HepG2 (cell line): ENCODE results near the gene TRAPPC12. TPM values are rescaled to one million over a fixed set of nuclear protein-coding genes. Genes with fewer than 3 reads are reported as not detected.

Experiments
- BORCS8-MEF2B ChIP-seq: sonication (generic); formaldehyde crosslinking; IDR thresholded peaks from 2 replicates; pipeline ENCODE4 v1.8.0; 2022; ENCODE audit warnings: mild to moderate bottlenecking, missing genetic modification reagents
- ELF1 ChIP-seq: sonication (generic); formaldehyde crosslinking; IDR thresholded peaks from 2 replicates; pipeline ENCODE4 v1.4.0; 2020; ENCODE audit warnings: missing genetic modification reagents
- FIP1L1 ChIP-seq: fragments of 200-400 bp; formaldehyde crosslinking; IDR thresholded peaks from 2 replicates; pipeline ENCODE4 v1.6.1; 2018; ENCODE audit warnings: low read depth, mild to moderate bottlenecking, low read length, moderate library complexity, borderline replicate concordance; ENCODE audit not compliant: insufficient read depth
- GATA4 ChIP-seq: sonication (generic); IDR thresholded peaks from 2 replicates; pipeline ENCODE4 v1.6.1; 2016; ENCODE audit warnings: antibody characterized with exemption, low read depth, borderline replicate concordance
- MAZ ChIP-seq, 2 experiments: sonication (generic) in 1 of 2; formaldehyde crosslinking in 1 of 2; IDR thresholded peaks; 2 replicates each; pipeline versions ENCODE4 v1.5.0 to v1.6.1; 2012 to 2020; ENCODE audit warnings: low read depth in 2 of 2, mild to moderate bottlenecking in 2 of 2, borderline replicate concordance in 1 of 2, improper control_type of control experiment in 1 of 2, low read length in 1 of 2, missing genetic modification reagents in 1 of 2, moderate library complexity in 1 of 2
- NFE2L1 ChIP-seq: sonication (generic); formaldehyde crosslinking; IDR thresholded peaks from 2 replicates; pipeline ENCODE4 v1.4.0; 2020; ENCODE audit warnings: missing genetic modification reagents, mild to moderate bottlenecking, borderline replicate concordance
- PHF5A ChIP-seq: IDR thresholded peaks from one replicate; pipeline ENCODE4 v1.6.1; 2018; ENCODE audit warnings: low read depth, missing genetic modification reagents; ENCODE audit not compliant: unreplicated experiment
- RBAK ChIP-seq: sonication (generic); formaldehyde crosslinking; IDR thresholded peaks from 2 replicates; pipeline ENCODE4 v1.5.1; 2020; ENCODE audit warnings: mild to moderate bottlenecking, missing genetic modification reagents
- ZBTB4 ChIP-seq: sonication (generic); formaldehyde crosslinking; IDR thresholded peaks from 2 replicates; pipeline ENCODE4 v1.4.0; 2020; ENCODE audit warnings: missing genetic modification reagents, mild to moderate bottlenecking, borderline replicate concordance
- ZNF224 ChIP-seq: sonication (generic); formaldehyde crosslinking; IDR thresholded peaks from 2 replicates; pipeline ENCODE4 v1.5.0; 2020; ENCODE audit warnings: mild to moderate bottlenecking, missing genetic modification reagents
- ZNF264 ChIP-seq: sonication (generic); formaldehyde crosslinking; IDR thresholded peaks from 2 replicates; pipeline ENCODE4 v1.4.0; 2020; ENCODE audit warnings: missing genetic modification reagents
- polyA plus RNA-seq, 8 experiments: library from polyadenylated mRNA; depleted of rRNA in 3 of 8; stranded (reverse) in 7 of 8; unstranded in 1 of 8; fragments of >200 nt; fragmentation: Illumina TruSeq in 4 of 8; extraction: Trizol in 4 of 8; gene quantifications; 2 replicates each; pipeline versions ENCODE4 v1.2.1 to v1.2.3, GENCODE V29; 2011 to 2016; ENCODE audit warnings: low read depth in 4 of 8, missing spikeins in 1 of 8, mixed read lengths in 1 of 8; ENCODE audit not compliant: insufficient read depth in 1 of 8
- total RNA-seq, 5 experiments: library from RNA; depleted of rRNA; stranded (reverse); fragments of >200 nt; fragmentation: Illumina TruSeq; extraction: Trizol; gene quantifications; 2 replicates each; pipeline ENCODE4 v1.2.3, GENCODE V29; 2016; ENCODE audit warnings: low read depth in 1 of 5
- TF ChIP-seq, protein P1 (sequence below): IDR thresholded peaks from 2 replicates; pipeline ENCODE4 v1.6.1; 2016; ENCODE audit warnings: low read depth
- TF ChIP-seq, protein P2 (sequence below), 2 experiments: sonication (generic) in 1 of 2; formaldehyde crosslinking in 1 of 2; IDR thresholded peaks; 2 replicates each; pipeline versions ENCODE4 v1.4.0 to v1.6.1; 2016 to 2020; ENCODE audit warnings: borderline replicate concordance in 1 of 2, low read depth in 1 of 2, mild to moderate bottlenecking in 1 of 2, missing genetic modification reagents in 1 of 2
- TF ChIP-seq, protein P3 (sequence below): fragments of 450-650 bp; IDR thresholded peaks from 2 replicates; pipeline ENCODE4 v1.6.1; 2017; ENCODE audit warnings: mild to moderate bottlenecking

The TRAPPC12 gene
- total and polyA plus RNA-seq, 2 of the 13 experiments (the other 11 are each of a cell fraction or from before 2014, with no cell fraction given) = 46.4 to 97.7 TPM

- TF ChIP-seq, protein P1, sequence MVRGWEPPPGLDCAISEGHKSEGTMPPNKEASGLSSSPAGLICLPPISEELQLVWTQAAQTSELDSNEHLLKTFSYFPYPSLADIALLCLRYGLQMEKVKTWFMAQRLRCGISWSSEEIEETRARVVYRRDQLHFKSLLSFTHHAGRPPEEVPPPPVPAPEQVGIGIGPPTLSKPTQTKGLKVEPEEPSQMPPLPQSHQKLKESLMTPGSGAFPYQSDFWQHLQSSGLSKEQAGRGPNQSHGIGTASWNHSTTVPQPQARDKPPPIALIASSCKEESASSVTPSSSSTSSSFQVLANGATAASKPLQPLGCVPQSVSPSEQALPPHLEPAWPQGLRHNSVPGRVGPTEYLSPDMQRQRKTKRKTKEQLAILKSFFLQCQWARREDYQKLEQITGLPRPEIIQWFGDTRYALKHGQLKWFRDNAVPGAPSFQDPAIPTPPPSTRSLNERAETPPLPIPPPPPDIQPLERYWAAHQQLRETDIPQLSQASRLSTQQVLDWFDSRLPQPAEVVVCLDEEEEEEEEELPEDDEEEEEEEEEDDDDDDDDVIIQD = 0 out of 2 replicates have a peak, but pooled peaks have one; percentile 13
- TF ChIP-seq ZBTB4 (CRISPR knock-in tag) = peak; percentile 76
- no peak for TF ChIP-seq PHF5A (CRISPR knock-in tag)
- no peak for TF ChIP-seq MAZ (IDR thresholded peaks at IDR 0.05; ENCODE audit: borderline replicate concordance, low read depth, low read length)
- TF ChIP-seq MAZ (CRISPR knock-in tag; IDR thresholded peaks at IDR 0.05; ENCODE audit: low read depth) = peak; percentile 81
- no peak; the same call in 1 of the 2 replicates for TF ChIP-seq FIP1L1
- no peak for TF ChIP-seq RBAK (CRISPR knock-in tag)
- peak; percentile 70 for TF ChIP-seq GATA4
- TF ChIP-seq ELF1 (CRISPR knock-in tag) = peak; percentile 43
- TF ChIP-seq ZNF264 (CRISPR knock-in tag) = peak; percentile 85
- peak; percentile 99 for TF ChIP-seq BORCS8-MEF2B (CRISPR knock-in tag)
- TF ChIP-seq, protein P2, sequence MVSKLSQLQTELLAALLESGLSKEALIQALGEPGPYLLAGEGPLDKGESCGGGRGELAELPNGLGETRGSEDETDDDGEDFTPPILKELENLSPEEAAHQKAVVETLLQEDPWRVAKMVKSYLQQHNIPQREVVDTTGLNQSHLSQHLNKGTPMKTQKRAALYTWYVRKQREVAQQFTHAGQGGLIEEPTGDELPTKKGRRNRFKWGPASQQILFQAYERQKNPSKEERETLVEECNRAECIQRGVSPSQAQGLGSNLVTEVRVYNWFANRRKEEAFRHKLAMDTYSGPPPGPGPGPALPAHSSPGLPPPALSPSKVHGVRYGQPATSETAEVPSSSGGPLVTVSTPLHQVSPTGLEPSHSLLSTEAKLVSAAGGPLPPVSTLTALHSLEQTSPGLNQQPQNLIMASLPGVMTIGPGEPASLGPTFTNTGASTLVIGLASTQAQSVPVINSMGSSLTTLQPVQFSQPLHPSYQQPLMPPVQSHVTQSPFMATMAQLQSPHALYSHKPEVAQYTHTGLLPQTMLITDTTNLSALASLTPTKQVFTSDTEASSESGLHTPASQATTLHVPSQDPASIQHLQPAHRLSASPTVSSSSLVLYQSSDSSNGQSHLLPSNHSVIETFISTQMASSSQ (IDR thresholded peaks at IDR 0.05; ENCODE audit: low read depth) = no peak
- TF ChIP-seq, protein P2 (CRISPR knock-in tag; IDR thresholded peaks at IDR 0.05; ENCODE audit: borderline replicate concordance) = peak; percentile 53; the same call in 1 of the 2 replicates
- TF ChIP-seq, protein P3, sequence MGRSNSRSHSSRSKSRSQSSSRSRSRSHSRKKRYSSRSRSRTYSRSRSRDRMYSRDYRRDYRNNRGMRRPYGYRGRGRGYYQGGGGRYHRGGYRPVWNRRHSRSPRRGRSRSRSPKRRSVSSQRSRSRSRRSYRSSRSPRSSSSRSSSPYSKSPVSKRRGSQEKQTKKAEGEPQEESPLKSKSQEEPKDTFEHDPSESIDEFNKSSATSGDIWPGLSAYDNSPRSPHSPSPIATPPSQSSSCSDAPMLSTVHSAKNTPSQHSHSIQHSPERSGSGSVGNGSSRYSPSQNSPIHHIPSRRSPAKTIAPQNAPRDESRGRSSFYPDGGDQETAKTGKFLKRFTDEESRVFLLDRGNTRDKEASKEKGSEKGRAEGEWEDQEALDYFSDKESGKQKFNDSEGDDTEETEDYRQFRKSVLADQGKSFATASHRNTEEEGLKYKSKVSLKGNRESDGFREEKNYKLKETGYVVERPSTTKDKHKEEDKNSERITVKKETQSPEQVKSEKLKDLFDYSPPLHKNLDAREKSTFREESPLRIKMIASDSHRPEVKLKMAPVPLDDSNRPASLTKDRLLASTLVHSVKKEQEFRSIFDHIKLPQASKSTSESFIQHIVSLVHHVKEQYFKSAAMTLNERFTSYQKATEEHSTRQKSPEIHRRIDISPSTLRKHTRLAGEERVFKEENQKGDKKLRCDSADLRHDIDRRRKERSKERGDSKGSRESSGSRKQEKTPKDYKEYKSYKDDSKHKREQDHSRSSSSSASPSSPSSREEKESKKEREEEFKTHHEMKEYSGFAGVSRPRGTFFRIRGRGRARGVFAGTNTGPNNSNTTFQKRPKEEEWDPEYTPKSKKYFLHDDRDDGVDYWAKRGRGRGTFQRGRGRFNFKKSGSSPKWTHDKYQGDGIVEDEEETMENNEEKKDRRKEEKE = no peak
- peak; percentile 93 for TF ChIP-seq NFE2L1
- TF ChIP-seq ZNF224 (CRISPR knock-in tag) = peak; percentile 82
Observed at GRCh38 chr2:3519255-3520205, 140.0 kb downstream of the TRAPPC12 start, which contains the start of gene ADI1 (continued).
